ENCODE measurements around the gene CNGA1.

CNGA1 gene

DNA sequence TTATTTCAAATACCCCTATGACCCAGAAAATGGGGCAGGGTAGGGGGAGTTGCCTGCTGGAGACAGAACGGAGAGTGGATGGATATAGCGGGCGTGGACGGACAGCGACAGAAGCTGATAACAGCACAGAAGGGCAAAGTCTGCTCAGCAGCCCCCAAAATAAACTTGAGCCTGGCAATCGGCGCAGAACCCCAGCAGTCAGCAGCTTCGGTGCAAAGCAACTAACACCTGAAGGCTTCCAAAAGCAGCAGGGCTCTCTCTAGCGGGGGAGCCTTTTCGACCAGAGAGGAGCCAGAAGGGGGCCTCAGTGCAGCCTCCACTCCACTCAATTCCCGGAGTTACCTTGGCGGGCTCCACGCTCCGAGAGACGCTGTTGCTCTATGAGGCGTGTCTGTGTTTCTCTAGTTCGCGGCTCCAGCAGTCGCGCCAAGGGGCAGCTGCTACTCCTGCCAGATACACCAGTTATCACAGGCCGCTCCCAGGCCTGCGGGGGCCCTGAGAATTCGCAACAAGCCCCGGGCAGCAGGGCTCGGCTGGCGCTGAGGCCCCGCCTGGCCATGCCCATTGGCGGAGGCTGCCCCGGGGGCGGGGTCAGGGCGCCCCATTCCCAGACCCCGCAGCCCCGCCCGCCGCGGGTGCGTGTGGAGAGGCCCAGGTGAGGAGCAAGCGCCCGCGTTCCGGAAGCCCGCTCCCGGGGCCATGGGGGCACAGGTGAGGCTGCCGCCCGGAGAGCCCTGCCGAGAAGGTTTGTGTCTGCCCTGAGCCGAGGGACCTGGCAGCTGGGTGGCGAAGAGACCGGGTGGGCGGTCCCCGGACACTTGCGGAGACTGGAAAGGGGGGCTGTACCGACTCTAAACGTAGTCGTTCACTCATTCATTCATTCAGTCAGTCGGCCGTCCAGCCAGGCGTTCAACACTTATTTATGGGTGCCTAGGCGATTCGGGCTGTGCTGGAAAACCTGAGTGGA, at the start of gene CNGA1, which contains the start of gene NIPAL1:
Gene CNGA1 (minus strand): TSS at position 541 of the 967 bp plus-strand sequence. CDS start 63,992 bp downstream, outside the sequence.
Gene NIPAL1 (plus strand): TSS at position 632 of the 967 bp plus-strand sequence. CDS start 68 bp downstream, at position 700.
- H3K9ac ChIP-seq (ENCODE audit: insufficient read length): no peak within 1 kb of the TSS
- H3K36me3 ChIP-seq (ENCODE audit: insufficient read depth, low read length): no peaks in the 10 kb centered on the region
- TF ChIP-seq POLR2AphosphoS5 (IDR thresholded peaks at IDR 0.05; ENCODE audit: borderline replicate concordance, low read depth, low read length) (no peak), EZH2 (IDR thresholded peaks at IDR 0.05) (no peak), FOXP2 (optimal IDR thresholded peaks at IDR 0.05; ENCODE audit: control extremely low read depth, extremely low read length, insufficient read depth) (no peak)
- DNase-seq (ENCODE audit: low read depth, low spot score): no peak
- no peaks in the 10 kb centered on the region for H3K9me3 ChIP-seq (ENCODE audit: low read depth, low read length)
- H3K27ac ChIP-seq: no peak within 1 kb of the TSS
- peak within 1 kb of the TSS; percentile 76 for H3K4me3 ChIP-seq

DNA sequence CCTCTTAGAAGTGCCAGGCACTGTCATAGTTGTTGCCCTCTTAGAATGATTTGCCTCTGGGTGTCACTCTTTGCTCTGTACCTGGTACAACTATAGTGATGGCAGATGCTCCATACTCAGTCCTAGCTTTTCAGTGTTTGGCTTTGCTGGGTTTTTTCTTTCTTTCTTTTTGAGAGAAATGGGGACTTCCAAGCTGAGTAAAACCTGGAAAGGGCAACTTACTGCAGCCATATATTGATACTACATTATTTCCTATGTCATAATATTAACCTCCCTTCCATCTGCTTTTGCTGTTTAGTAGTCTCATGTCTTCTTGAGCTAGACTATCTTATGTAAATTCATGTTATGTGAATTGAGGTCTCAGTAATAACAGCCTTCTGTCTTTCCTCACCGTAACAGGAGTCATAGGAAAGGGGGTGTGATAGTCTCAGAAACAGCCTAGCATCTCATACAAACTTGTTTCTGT, 49.1 kb upstream of the CNGA1 start:
- H3K4me3 ChIP-seq: no peak overlapping the region

DNA sequence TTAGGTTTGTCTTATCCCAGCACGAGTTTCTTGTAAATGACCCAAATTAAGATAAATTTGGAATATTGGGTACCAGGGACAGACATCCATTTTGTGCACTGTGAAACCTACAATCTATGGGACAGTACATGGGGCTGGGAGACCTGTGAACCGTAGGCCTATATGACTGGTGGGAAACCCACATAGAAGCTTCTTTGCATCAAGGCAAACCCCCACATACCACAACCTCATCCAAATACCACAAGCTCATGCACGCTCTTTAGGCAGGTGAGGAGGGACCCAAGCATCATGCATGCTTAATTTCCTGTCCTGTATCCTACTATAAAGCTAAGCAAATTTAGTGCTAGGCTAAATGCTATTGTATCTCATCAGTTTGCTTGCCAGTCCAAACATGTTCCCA, 47.9 kb upstream of the CNGA1 start:
- no peak for DNase-seq (ENCODE audit: low read depth, low spot score)
- no peaks in the 10 kb centered on the region for H3K9me3 ChIP-seq (ENCODE audit: low read depth, low read length)
- TF ChIP-seq FOXP2 (optimal IDR thresholded peaks at IDR 0.05; ENCODE audit: control extremely low read depth, extremely low read length, insufficient read depth) (no peak), EZH2 (IDR thresholded peaks at IDR 0.05) (no peak), POLR2AphosphoS5 (IDR thresholded peaks at IDR 0.05; ENCODE audit: borderline replicate concordance, low read depth, low read length) (no peak)
- H3K9ac ChIP-seq (ENCODE audit: insufficient read length): no peak overlapping the region
- no peak overlapping the region for H3K4me3 ChIP-seq
- no peak overlapping the region for H3K27ac ChIP-seq
- no peaks in the 10 kb centered on the region for H3K36me3 ChIP-seq (ENCODE audit: insufficient read depth, low read length)

More for the DNA sequence above, 49.1 kb upstream of the CNGA1 start:
- Histone ChIP-seq H3K9ac (ENCODE audit: insufficient read length) (no peak overlapping the region), H3K36me3 (ENCODE audit: insufficient read depth, low read length) (no peaks in the 10 kb centered on the region), H3K9me3 (ENCODE audit: low read depth, low read length) (no peaks in the 10 kb centered on the region), H3K27ac (no peak overlapping the region)
- TF ChIP-seq EZH2 (IDR thresholded peaks at IDR 0.05): no peak
- TF ChIP-seq POLR2AphosphoS5 (IDR thresholded peaks at IDR 0.05; ENCODE audit: borderline replicate concordance, low read depth, low read length): no peak
- no peak for DNase-seq (ENCODE audit: low read depth, low spot score)

DNA sequence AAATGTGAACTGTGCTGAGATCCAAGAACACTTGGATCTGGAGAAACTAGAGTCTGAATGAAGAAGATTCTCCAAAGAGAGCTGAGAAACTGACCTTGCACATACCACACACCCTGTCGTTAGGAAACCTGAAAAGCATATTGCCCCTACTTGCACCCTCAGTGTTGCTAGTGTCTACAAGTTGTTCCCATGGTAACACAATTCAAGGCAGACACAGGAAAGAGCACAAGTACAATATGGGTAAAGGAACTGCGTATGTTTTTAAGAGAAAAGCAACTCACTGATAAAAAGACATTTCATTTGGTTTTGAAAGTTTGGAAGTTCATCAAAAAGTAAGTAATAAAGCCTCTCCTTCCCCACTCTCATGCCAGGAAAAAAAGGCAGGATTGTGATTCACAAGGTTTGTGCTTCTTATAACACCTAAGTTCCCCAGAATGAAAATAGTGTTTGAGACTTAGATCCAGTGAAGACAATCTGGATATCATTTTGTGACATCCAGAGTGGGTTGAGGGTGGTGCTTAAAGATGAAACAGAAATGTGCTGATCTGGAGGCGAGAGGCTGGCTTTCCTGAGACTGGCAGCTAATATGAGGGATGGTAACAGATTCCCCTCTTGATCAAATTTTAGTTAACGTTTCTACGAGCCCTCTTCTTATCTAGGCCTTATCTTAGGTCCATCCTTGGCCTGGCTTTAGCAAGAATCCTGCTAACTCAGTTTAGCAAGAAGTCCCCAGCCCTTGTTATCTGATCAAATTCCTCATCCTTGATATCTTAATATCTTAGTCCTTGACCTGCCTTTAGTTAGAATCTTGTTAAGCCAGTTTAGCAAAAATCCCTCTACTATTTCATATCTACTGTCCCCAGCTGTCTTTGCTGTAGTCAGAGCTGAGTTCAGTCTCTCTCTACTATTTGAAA, 42.4 kb upstream of the CNGA1 start:
- H3K27ac ChIP-seq: no peak overlapping the region
- TF ChIP-seq EZH2 (IDR thresholded peaks at IDR 0.05) (no peak), POLR2AphosphoS5 (IDR thresholded peaks at IDR 0.05; ENCODE audit: borderline replicate concordance, low read depth, low read length) (no peak), FOXP2 (optimal IDR thresholded peaks at IDR 0.05; ENCODE audit: control extremely low read depth, extremely low read length, insufficient read depth) (no peak)
- no peaks in the 10 kb centered on the region for H3K36me3 ChIP-seq (ENCODE audit: insufficient read depth, low read length)
- H3K9ac ChIP-seq (ENCODE audit: insufficient read length): no peak overlapping the region
- no peaks in the 10 kb centered on the region for H3K9me3 ChIP-seq (ENCODE audit: low read depth, low read length)
- DNase-seq (ENCODE audit: low read depth, low spot score): no peak
- no peak overlapping the region for H3K4me3 ChIP-seq

DNA sequence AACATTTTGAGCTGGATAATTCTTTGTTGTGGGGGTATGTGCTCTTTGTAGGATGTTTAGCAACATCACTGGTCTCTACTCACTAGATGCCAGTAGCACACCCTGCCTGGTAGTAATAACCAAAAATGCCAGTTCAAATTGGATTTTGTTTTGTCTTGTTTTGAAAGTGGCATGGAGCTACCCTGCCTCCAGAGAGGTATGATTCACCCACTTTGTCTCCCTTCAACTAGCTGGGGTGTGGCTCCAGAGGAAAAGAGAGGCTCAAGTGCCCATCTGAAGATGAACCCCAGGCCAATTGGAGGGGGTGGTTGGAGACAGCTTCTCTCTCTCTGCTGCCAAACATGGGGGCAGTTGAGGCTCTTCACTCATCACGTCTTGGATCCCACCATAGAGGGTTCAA, 34.6 kb upstream of the CNGA1 start:
- no peaks in the 10 kb centered on the region for H3K36me3 ChIP-seq (ENCODE audit: insufficient read depth, low read length)
- no peak overlapping the region for H3K4me3 ChIP-seq
- H3K9ac ChIP-seq (ENCODE audit: insufficient read length): no peak overlapping the region
- TF ChIP-seq FOXP2 (optimal IDR thresholded peaks at IDR 0.05; ENCODE audit: control extremely low read depth, extremely low read length, insufficient read depth) (no peak), POLR2AphosphoS5 (IDR thresholded peaks at IDR 0.05; ENCODE audit: borderline replicate concordance, low read depth, low read length) (no peak), EZH2 (IDR thresholded peaks at IDR 0.05) (no peak)
- no peak for DNase-seq (ENCODE audit: low read depth, low spot score)
- H3K9me3 ChIP-seq (ENCODE audit: low read depth, low read length): no peaks in the 10 kb centered on the region
- no peak overlapping the region for H3K27ac ChIP-seq

DNA sequence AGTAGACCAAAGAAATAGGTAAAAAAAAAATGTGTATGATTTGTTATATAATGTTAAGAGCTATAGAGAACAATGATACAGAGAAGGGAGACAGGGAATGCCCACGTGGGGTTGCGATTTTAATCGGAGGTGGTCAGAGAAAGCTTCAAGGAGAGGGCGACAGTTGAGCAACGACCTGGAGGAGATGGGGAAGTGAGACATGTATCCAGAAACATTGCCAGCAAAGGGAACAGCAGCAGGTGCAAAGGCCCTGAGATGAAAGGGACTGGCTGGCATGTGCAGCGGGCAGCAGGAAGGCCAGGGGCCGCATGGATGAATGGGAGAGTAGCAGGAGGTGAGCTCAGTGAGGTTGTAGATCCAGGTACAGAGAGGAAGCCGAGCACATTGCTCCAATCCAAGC, 33.0 kb upstream of the CNGA1 start:
- Histone ChIP-seq H3K4me3 (no peak overlapping the region), H3K9me3 (ENCODE audit: low read depth, low read length) (no peaks in the 10 kb centered on the region), H3K27ac (no peak overlapping the region), H3K9ac (ENCODE audit: insufficient read length) (no peak overlapping the region), H3K36me3 (ENCODE audit: insufficient read depth, low read length) (no peaks in the 10 kb centered on the region)
- DNase-seq (ENCODE audit: low read depth, low spot score): no peak
- no peak for TF ChIP-seq FOXP2 (optimal IDR thresholded peaks at IDR 0.05; ENCODE audit: control extremely low read depth, extremely low read length, insufficient read depth)
- no peak for TF ChIP-seq EZH2 (IDR thresholded peaks at IDR 0.05)
- TF ChIP-seq POLR2AphosphoS5 (IDR thresholded peaks at IDR 0.05; ENCODE audit: borderline replicate concordance, low read depth, low read length): no peak

DNA sequence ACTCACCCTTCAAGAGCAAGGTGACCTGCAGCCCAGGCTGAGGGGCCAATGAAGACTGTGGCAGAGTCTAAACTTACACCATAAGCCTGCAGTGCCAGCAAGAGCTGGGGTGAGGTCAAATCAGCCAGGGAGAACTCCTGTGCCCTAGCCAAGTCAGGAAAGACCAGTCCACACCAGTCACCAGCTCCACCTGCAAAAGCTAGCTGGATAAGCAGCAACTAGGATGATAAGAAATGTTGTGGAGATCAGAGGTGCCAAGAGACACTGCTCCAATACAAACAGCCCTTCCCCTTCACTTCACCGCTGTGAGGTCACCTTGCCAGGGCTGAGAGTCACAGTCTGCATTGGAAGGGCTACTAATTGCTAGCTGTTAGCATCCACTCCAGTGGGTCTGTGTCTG, 31.4 kb upstream of the CNGA1 start:
- H3K27ac ChIP-seq: no peak overlapping the region
- no peaks in the 10 kb centered on the region for H3K9me3 ChIP-seq (ENCODE audit: low read depth, low read length)
- TF ChIP-seq EZH2 (IDR thresholded peaks at IDR 0.05) (no peak), FOXP2 (optimal IDR thresholded peaks at IDR 0.05; ENCODE audit: control extremely low read depth, extremely low read length, insufficient read depth) (no peak), POLR2AphosphoS5 (IDR thresholded peaks at IDR 0.05; ENCODE audit: borderline replicate concordance, low read depth, low read length) (no peak)
- no peak overlapping the region for H3K4me3 ChIP-seq
- H3K36me3 ChIP-seq (ENCODE audit: insufficient read depth, low read length): no peaks in the 10 kb centered on the region
- DNase-seq (ENCODE audit: low read depth, low spot score): no peak
- H3K9ac ChIP-seq (ENCODE audit: insufficient read length): no peak overlapping the region

DNA sequence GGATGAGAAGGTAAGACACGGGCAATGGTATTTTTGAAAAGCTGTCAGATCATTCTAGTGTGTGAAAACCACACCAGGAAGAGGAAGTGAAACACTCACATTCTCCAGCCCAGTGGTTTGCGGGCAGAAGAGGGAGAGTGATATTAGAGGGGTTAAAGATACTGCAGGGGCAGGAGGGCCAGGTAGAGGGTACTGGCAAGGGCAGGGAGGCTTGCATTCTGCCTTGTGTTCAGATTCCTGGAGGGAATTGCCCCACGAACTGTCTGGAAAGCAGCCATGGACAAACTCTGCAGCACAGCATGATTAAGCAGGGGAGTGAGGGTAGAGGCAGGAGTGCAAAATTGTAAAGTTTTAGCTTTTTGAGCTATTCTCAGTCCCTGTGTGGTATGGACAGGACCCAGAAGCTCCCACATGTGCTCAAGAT, 31.0 kb upstream of the CNGA1 start:
- H3K9me3 ChIP-seq (ENCODE audit: low read depth, low read length): no peaks in the 10 kb centered on the region
- TF ChIP-seq EZH2 (IDR thresholded peaks at IDR 0.05) (no peak), POLR2AphosphoS5 (IDR thresholded peaks at IDR 0.05; ENCODE audit: borderline replicate concordance, low read depth, low read length) (no peak), FOXP2 (optimal IDR thresholded peaks at IDR 0.05; ENCODE audit: control extremely low read depth, extremely low read length, insufficient read depth) (no peak)
- DNase-seq (ENCODE audit: low read depth, low spot score): no peak
- no peak overlapping the region for H3K9ac ChIP-seq (ENCODE audit: insufficient read length)
- H3K4me3 ChIP-seq: no peak overlapping the region
- H3K36me3 ChIP-seq (ENCODE audit: insufficient read depth, low read length): no peaks in the 10 kb centered on the region
- H3K27ac ChIP-seq: no peak overlapping the region
